ENCODE measurements around the gene EBF4.

- no peak for TF ChIP-seq CTCF (IDR thresholded peaks at IDR 0.05)
- TF ChIP-seq EZH2 (IDR thresholded peaks at IDR 0.05; ENCODE audit: borderline replicate concordance, insufficient read depth, low read depth, low read length, poor library complexity, severe bottlenecking), result no peak
Measured at GRCh38 chr20:2778602-2779321, 86.2 kb downstream of the EBF4 start.
